ENCODE measurements around the gene PTPN14.

PTPN14 gene

DNA sequence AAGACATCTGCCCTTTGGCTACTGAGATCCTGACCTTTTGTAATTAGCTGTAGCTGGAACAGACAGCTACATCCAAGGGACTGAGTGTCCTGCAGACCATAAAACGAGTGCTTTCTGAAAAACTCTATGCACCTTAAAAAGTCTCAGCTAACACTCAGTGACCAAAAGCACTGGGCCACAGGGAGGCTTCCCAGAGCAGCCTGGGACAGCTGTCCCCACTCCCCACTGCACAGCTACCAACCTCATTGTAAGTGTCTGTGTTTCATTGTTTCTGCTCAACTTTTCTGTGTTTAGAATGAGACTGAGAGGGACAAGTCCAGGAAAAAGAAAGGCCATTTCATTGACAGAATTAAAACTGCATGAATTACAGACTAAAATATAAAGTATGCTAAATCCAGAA, 189.8 kb downstream of the PTPN14 start:
- H3K36me3 ChIP-seq (replicated peaks; ENCODE audit: insufficient read depth, low read length), result no peaks in the 10 kb centered on the region

DNA sequence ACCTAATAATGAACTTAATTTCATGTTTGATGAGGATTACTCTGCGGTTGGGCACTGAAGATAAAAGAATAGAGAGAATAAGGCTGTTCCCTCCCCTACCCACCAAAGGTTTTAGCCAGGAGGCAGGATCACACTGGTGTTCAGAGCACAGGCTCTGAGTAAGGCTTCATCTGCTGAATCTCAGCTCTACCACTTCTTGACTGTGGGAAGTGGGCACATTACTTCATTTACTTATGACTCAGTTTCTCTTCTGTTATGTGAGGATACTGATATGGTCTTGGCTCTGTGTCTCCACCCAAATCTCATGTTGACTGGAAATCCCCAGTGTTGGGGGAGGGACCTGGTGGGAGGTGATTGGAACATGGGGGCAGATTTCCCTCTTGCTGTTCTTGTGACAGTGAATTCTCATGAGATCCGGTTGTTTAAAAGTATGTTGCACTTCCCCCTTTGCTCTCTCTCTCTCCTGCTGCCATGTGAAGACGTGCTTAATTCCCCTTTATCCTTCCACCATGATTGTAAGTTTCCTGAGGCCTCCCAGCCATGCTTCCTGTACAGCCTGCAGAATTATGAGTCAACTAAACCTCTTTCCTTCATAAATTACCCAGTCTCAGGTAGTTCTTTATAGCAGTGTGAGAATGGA, 190.8 kb downstream of the PTPN14 start:
- Histone ChIP-seq H2AFZ (ENCODE audit: low read length) (no peak overlapping the region), H4K20me1 (ENCODE audit: insufficient read depth, low read length) (no peaks in the 10 kb centered on the region), H3K27me3 (replicated peaks; ENCODE audit: insufficient read depth, low read length) (no peaks in the 10 kb centered on the region), H3K9me2 (replicated peaks; ENCODE audit: insufficient read depth, low read length) (no peaks in the 10 kb centered on the region), H3K9me3 (replicated peaks; ENCODE audit: insufficient read depth, low read length) (no peaks in the 10 kb centered on the region), H3K79me2 (ENCODE audit: low read length) (no peaks in the 10 kb centered on the region), H3K27ac (ENCODE audit: low read length) (no peak overlapping the region), H3K4me1 (ENCODE audit: low read length) (no peaks in the 10 kb centered on the region), H3K36me3 (replicated peaks; ENCODE audit: insufficient read depth, low read length) (no peaks in the 10 kb centered on the region), H3K4me2 (ENCODE audit: low read depth, low read length) (no peak overlapping the region), H3F3A (ENCODE audit: insufficient read depth, low read length) (no peaks in the 10 kb centered on the region), H3K9ac (ENCODE audit: low read length) (no peak overlapping the region), H3K4me3 (ENCODE audit: low read length) (no peak overlapping the region)
- no peak for DNase-seq
- TF ChIP-seq EZH2 (optimal IDR thresholded peaks at IDR 0.05; ENCODE audit: low read depth, low read length) (no peak), EZH2phosphoT487 (IDR thresholded peaks at IDR 0.05; ENCODE audit: low read length) (no peak)
- TF ChIP-seq, protein P1, sequence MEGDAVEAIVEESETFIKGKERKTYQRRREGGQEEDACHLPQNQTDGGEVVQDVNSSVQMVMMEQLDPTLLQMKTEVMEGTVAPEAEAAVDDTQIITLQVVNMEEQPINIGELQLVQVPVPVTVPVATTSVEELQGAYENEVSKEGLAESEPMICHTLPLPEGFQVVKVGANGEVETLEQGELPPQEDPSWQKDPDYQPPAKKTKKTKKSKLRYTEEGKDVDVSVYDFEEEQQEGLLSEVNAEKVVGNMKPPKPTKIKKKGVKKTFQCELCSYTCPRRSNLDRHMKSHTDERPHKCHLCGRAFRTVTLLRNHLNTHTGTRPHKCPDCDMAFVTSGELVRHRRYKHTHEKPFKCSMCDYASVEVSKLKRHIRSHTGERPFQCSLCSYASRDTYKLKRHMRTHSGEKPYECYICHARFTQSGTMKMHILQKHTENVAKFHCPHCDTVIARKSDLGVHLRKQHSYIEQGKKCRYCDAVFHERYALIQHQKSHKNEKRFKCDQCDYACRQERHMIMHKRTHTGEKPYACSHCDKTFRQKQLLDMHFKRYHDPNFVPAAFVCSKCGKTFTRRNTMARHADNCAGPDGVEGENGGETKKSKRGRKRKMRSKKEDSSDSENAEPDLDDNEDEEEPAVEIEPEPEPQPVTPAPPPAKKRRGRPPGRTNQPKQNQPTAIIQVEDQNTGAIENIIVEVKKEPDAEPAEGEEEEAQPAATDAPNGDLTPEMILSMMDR (IDR thresholded peaks at IDR 0.05; ENCODE audit: low read length), result no peak

More for the DNA sequence above, 189.8 kb downstream of the PTPN14 start:
- Histone ChIP-seq H3K79me2 (ENCODE audit: low read length) (no peaks in the 10 kb centered on the region), H3K9me2 (replicated peaks; ENCODE audit: insufficient read depth, low read length) (no peaks in the 10 kb centered on the region), H3K4me2 (ENCODE audit: low read depth, low read length) (no peak overlapping the region), H3K9me3 (replicated peaks; ENCODE audit: insufficient read depth, low read length) (no peaks in the 10 kb centered on the region), H4K20me1 (ENCODE audit: insufficient read depth, low read length) (no peaks in the 10 kb centered on the region), H2AFZ (ENCODE audit: low read length) (no peak overlapping the region), H3K4me3 (ENCODE audit: low read length) (no peak overlapping the region), H3K4me1 (ENCODE audit: low read length) (no peaks in the 10 kb centered on the region), H3K27me3 (replicated peaks; ENCODE audit: insufficient read depth, low read length) (no peaks in the 10 kb centered on the region), H3K9ac (ENCODE audit: low read length) (no peak overlapping the region), H3F3A (ENCODE audit: insufficient read depth, low read length) (no peaks in the 10 kb centered on the region), H3K27ac (ENCODE audit: low read length) (no peak overlapping the region)
- no peak for DNase-seq
- TF ChIP-seq EZH2 (optimal IDR thresholded peaks at IDR 0.05; ENCODE audit: low read depth, low read length), result no peak
- no peak for TF ChIP-seq EZH2phosphoT487 (IDR thresholded peaks at IDR 0.05; ENCODE audit: low read length)
- TF ChIP-seq, protein P1 (IDR thresholded peaks at IDR 0.05; ENCODE audit: low read length), result no peak

DNA sequence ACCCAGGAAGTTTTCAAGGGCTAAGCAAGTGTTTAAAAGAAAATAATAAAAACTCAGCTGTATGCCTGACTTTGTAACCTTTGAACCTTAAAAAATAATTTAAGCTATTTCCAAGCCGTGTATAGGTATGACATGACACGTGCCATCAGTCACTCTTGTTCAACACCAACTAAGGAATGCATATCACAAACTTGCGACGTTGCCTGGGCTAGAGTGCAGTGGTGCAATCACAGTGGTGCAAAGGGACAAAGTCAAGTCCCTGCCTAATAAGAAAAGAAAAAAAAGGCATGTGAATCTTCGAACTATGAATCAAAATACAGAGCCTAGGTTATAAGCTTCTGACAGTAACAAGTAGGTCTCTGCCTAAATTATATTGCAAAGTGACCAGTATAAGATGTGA, 191.3 kb downstream of the PTPN14 start:
- H3K9me2 ChIP-seq (replicated peaks; ENCODE audit: insufficient read depth, low read length), result no peaks in the 10 kb centered on the region
- H3F3A ChIP-seq (ENCODE audit: insufficient read depth, low read length), result no peaks in the 10 kb centered on the region
- H3K79me2 ChIP-seq (ENCODE audit: low read length), result no peaks in the 10 kb centered on the region
- H3K9me3 ChIP-seq (replicated peaks; ENCODE audit: insufficient read depth, low read length), result no peaks in the 10 kb centered on the region
- H3K27me3 ChIP-seq (replicated peaks; ENCODE audit: insufficient read depth, low read length), result no peaks in the 10 kb centered on the region
- no peak overlapping the region for H3K4me3 ChIP-seq (ENCODE audit: low read length)
- H4K20me1 ChIP-seq (ENCODE audit: insufficient read depth, low read length), result no peaks in the 10 kb centered on the region
- no peak for DNase-seq
- H2AFZ ChIP-seq (ENCODE audit: low read length), result no peak overlapping the region
- no peak overlapping the region for H3K27ac ChIP-seq (ENCODE audit: low read length)
- no peak overlapping the region for H3K4me2 ChIP-seq (ENCODE audit: low read depth, low read length)
- no peaks in the 10 kb centered on the region for H3K36me3 ChIP-seq (replicated peaks; ENCODE audit: insufficient read depth, low read length)
- no peaks in the 10 kb centered on the region for H3K4me1 ChIP-seq (ENCODE audit: low read length)
- H3K9ac ChIP-seq (ENCODE audit: low read length), result no peak overlapping the region
- no peak for TF ChIP-seq EZH2 (optimal IDR thresholded peaks at IDR 0.05; ENCODE audit: low read depth, low read length)
- TF ChIP-seq EZH2phosphoT487 (IDR thresholded peaks at IDR 0.05; ENCODE audit: low read length), result no peak
- TF ChIP-seq, protein P1 (IDR thresholded peaks at IDR 0.05; ENCODE audit: low read length), result no peak
